SKM-1 (cell line): ENCODE results near the gene TEX53.

Experiments used
- DNase-seq: peaks from one replicate; lab custom pipeline; 2025; ENCODE audit not compliant: unreplicated experiment; lab: John Stamatoyannopoulos, UW

The TEX53 gene

DNA sequence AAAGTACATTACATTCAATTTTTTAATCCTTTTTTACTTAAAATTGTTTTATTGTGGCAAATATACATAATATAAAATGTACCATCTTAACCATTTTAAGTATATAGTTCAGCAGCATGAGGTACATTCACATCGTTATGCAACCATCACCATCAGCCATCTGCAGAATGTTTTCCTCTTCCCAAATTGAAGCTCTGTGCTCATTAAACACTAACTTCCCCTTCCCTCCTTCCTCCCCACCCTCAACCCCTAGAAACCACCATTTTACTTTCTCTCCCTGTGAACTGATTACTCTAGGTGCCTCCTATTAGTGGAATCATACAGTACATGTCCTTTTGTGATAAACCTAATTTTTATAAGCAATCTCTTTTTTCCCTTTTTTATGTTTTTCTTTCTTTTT is 15.6 kb downstream of the TEX53 start:
- peak; percentile 27 for DNase-seq

DNA sequence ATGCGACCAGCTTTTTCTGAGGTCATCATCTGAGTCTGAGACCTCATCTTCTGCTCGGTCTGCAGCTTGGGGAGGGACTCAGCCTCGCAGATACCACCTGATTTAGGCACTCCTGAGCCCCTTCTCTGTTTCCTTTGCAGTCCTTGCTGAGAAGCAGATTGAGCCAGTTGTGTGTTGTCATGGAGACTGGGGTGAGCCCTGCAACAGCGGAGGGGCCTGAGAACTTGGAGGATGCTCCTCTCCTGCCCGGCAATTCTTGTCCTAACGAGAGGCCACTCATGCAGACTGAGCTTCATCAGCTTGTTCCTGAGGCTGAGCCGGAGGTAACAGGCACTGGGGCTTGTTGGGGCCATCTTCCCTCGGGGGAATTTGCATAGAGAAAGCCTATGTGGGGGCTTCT is 19.2 kb downstream of the TEX53 start:
- no peak for DNase-seq

DNA sequence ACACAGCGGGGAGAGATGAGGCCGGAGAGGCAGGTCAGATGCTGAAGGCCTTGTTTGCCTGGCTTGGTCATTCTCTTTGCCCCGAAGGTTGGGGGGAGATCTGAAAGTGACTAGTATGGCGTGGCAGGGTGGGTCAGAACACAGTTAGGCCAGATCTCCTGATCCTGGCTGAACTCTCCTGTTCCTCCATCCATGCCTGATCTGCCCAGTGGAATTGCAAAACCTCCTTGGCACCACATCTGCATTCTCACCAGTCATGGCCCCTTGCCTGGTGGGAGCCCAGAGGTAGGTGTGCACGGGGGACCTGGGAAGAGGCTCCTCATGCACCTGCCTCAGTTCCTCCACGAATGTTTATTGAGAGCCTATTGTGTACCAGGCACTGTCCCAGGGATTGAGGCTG is 23.2 kb downstream of the TEX53 start:
- DNase-seq: no peak

DNA sequence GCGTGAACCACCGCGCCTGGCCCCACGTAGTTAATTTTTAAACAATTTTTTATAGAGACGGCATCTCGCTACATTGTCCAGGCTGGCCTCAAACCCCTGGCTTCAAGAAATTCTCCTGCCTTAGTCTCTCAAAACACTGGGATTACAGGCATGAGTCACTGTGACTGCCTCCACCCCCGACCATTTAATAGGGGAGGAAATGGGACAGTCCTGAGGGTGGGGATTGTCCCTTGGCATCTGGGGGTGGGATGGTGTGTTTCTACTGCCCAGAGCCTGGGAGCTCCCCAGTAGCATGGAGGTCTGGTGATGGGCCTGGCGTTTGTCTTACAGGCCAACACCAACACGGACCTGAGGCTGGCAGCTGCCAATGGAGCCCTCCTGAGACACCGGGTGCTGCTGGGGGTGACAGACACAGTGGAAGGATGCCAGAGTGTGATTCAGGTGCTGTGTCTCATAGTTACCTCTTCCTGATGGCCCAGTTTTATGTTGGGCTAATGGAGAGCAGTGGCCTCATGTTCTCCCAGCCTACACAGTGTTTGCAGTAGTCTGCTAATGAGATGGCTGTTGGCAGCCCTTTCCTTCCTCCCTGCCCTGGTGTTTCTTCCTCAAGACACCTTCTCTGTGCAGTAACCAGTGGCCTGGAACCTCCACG is 24.0 kb downstream of the TEX53 start:
- no peak for DNase-seq

DNA sequence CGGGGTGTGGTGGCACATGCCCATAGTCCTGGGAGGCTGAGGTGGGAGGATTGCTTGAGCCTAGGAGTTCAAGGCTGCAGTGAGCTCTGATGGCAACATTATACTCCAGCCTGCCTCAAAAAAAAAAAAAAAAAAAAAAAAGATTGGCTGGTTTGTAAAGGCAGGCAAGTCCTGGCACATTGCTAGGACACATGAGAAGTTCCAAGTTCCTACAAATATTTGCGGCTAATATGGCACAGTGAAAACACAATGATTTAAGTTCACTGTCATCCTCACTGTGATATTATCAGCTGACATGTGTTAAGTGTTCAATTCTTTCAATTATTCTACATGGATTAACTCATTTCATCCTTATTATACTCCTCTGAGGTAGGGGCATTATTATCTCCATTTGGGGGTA is 26.4 kb downstream of the TEX53 start:
- DNase-seq: no peak

DNA sequence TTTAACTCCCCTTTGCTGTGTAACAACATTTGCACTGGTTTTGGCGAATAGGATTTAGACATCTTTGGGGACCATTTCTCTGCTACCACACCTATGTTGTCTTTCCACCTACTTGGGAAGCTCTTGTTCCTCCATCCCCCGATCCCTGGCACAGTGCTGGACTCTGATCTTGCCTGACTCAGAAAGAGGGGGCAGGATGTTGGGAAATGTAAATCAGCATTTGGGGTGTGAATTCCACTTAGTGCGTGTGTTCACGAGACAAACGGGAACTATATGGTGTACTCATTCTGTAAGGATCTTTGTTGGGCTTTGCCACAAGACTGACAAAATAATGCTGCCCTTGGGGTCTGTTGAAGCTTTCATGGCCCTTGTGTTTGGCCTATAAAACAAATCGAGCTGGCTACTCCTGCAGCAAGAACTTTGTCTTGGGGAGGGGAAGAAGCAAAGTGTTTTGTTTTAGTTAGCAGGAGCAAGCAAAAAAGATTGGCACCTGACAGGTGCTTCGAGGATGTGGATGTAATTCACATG is 28.0 kb downstream of the TEX53 start:
- DNase-seq: no peak

DNA sequence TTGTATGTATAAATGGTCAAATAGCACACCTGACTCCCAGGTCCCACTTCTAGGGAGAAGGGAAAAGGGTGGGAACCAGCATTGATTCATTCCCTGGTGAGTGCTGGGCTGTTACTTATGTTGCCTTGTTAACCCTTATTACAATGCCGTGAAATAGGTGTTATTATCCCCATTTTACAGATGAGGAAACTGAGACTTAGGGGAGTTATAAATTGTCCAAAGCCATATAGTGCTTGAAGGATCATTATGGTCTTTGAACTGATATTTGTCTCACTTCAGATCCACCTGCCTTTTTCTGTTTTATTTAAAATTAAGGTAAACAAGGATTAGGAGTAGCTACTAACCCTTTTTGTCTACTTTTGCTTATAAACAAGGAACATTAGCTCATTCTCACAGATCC is 30.1 kb downstream of the TEX53 start:
- DNase-seq: no peak

DNA sequence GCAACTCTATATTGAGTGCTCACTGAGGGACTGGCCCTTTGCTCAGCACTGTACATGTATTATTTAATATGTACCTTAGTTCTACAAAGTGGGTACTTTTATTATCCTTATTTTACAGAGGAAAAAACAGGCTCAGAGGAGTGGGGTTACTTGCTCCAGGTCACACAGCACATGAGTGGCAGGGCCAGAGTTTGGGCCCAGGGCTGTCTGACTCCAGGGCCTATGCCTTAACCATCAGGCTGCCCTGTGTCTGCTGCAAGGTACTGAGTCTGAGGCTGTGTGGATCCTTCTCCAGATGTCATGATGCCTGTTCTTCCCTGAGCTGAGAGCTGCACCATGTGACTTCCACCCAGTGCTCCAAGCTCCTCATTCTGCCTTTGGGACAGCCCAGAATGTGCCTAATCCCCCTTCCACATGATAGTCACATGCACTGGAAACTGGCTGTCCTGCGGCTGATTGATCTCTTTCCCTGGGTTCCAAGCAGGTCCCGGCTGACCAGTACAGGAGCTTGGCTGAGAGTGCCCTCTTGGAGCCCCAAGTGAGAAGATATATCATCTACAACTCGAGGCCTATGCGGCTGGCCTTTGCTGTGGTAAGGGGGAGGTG is 31.1 kb downstream of the TEX53 start:
- no peak for DNase-seq

DNA sequence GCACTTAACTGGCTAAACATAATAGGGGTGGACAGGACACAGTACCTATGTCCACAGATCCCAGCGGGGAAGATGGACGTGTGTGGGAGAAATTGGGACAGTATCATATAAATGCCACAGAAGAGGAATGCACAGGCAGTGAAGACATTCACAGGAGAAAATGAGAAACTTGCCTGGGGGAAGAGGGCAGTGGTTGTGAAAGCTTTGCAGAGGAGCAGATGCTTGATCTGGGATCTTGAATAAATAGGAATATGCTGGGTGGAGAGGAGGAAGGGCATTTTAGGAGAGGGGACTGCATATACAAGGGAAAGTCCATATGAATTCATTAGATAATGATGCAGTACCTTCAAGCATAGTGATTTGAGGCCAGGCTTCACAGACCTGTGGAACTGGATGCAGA is 32.9 kb downstream of the TEX53 start:
- no peak for DNase-seq

DNA sequence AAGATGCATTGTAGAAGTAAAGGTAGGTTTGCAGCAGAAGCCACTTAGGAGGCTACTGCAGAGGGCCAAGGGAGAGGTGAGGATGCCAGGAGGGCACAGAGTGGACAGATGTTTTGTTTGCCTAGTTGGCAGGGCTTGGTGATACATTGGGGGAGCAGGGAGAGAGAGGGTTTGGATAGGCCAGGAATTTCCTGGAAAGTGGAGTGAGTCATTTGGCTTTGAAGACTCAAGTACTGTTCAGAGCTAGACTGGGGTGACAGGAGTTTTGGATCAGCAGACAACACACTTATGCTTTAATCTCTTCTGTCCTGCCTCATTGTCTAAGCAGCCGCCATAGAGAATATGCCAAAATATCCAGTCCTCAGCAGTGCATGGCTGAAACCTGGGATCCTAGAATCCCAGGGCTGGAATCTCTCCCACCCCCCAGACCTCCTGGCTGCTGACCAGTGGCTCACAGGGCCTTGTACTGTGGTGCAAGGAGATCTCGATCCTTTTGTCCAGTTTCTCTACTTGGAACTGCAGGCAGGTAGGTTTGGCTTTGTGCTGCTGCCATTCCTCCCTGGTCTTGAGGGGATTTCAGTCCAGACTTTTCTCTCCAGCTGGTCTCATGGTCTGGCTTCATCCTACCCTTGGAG is 35.5 kb downstream of the TEX53 start:
- no peak for DNase-seq

DNA sequence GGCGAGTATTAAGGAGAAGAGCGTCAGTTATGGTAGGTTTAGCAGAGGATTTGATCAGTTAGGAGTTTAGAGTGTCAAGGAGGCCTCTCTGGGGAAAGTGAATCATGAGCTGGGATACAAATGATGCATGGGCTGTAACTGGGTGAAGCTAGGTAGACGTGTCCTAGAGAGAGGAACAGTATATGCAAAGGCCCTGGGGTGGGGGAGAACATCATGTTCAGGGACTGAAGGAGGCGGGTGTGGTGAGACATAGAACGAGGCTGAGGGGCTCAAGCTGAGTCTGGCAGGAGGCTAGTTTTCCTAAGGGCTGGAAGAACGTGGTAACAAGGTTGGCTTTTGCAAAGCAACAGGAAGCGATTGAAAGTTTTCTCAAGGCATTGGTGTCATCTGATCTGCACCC is 36.0 kb downstream of the TEX53 start:
- no peak for DNase-seq

DNA sequence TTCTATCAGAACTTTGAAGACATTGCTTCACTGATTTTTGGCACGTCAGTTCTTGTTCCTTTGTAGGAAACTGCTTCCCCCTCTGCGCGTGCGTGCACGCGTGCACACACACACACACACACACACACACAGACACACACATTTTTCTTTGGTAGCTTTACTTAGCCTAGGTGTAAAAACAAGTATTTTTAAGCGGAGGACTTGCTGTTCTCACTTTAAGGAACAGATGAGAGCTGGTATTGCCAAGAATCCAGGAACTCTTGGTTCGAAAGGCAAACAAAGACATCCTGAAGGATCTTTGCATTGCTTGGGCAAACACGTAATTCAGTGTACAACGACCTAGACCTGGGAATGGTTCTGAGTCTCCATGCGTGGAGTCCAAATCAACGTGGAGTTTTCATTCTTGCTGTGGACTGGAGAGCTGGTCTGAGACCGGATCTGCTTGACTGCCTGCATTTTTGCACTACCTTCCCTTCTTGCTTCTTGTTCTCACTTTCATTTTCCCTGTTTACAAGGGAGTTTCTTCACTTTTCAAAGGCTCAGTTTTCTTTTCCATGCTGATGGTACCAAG is 38.3 kb downstream of the TEX53 start:
- no peak for DNase-seq

DNA sequence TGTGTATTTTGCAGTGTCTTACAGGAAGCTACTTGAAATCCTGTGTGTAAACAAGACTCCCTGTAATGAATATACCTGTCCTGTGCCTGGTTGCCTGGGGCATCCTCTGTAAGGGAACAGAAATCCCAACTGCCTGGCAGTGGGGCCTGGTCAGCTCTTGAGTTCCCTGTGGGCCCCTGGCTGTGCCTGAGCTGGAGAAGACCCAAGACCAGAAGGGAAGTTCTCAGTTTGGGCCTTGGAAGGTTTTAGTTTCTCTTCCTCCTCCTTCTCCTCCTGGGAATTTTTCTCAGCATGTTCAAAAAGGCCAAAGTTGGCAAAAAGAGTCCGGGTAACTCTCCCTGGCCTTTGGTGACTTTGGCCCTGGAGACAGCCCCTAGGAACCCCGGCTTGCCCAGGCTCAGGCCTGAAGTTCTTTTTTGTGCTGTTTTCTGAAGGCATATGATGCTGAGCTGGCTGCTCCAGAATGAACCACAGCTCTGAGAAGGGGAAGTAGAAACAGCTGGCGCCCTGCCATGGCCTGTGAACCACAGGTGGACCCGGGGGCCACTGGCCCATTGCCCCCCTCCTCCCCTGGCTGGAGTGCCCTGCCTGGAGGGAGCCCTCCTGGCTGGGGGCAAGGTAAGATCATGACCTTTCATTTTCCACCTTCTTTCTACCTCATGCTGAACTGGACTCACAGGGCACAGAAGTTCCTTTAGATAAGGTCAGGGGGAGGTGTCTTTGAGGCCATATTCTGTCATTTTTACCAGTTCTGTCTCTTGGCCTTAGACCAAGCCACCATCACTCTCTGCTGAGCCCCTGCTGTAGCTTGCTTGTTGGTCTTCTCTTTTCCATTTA is 40.7 kb downstream of the TEX53 start:
- no peak for DNase-seq

DNA sequence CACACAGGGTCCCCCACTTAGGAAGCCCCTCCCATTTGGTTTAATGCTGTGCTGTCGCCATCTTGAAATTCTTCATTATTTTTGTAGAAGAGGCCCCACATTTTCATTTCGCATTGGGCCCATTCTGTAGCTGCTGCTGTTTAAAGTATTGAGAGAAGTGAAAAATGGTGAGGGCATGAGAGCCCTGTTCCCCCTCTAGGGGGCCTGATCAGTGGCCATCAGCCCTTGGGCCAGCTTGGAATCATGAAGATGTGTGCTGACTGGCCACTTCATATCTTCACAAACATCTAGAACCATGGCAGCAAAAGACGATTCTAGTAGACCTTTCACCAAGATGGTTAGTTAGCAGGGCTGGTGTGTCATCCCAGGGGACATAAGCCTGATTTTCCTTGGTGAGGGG is 43.2 kb downstream of the TEX53 start:
- no peak for DNase-seq

DNA sequence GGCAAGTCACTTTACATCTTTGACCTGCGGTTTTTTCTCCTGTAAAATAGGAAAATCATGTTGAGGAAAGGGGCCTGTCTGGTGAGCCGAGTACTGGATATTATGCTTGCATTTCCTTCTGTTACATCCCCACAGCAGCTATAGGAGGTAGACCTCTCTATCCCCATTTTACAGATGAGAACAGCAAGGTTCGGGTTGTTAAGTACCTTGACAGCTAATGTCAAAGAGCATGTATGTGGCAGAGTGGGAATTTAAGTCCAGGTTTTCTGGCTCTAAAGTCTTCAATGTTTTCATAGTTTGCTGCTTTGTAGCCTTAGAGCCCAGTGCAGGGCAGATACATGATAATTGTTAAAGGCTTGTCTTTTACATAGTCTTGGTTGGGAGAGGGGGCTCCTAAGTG is 43.7 kb downstream of the TEX53 start:
- DNase-seq: no peak

DNA sequence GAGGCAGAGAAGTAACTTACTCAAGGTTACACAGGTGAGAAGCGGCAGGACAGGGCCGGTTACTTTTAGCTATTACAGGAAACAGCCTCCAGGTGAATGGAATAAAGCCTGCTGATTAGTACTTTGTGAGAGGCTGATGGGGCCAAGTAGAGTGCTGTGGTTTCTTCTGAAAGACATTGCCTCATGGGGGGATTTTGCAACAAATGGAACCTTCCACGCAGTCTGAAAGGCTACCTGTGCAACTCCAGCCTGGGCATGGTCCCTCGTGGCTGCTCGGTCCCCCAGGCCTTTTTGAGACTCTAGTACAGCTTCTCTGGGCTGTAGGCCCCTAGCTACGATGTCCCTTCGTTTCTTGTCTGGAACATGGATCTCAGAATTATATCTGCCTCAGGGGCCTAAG is 44.5 kb downstream of the TEX53 start:
- DNase-seq: no peak

DNA sequence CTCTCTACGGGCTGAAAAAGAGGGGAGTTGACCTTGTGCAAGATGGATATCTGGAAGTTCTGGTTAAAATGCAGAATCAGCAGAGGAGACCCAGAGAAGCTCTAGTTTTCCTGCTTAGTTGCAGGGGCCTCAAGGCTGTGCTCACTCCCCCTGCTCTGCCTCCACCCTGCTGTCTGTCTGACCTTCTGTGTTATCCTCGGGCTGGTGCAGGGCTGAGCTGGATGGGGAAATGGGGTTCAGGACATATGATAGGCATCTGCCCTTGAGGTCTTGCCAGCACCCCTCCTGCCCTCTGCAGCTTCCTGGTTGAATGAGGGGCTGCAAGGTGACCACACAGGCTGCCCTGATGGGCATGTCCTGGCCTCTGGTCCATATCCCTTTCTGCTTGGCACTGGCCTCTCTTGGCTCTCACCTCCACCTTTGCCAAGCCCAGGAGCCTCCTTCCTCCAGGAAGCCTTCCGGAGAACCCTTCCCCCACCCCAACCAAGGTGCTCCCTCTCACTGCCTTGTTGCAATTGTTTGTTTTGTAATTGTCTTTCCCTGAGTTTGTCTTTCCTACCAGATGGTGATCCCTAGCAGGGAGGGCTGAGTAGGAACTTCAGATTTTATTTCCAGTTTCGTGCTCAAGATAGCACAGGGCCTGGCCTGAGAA is 45.2 kb downstream of the TEX53 start:
- no peak for DNase-seq

DNA sequence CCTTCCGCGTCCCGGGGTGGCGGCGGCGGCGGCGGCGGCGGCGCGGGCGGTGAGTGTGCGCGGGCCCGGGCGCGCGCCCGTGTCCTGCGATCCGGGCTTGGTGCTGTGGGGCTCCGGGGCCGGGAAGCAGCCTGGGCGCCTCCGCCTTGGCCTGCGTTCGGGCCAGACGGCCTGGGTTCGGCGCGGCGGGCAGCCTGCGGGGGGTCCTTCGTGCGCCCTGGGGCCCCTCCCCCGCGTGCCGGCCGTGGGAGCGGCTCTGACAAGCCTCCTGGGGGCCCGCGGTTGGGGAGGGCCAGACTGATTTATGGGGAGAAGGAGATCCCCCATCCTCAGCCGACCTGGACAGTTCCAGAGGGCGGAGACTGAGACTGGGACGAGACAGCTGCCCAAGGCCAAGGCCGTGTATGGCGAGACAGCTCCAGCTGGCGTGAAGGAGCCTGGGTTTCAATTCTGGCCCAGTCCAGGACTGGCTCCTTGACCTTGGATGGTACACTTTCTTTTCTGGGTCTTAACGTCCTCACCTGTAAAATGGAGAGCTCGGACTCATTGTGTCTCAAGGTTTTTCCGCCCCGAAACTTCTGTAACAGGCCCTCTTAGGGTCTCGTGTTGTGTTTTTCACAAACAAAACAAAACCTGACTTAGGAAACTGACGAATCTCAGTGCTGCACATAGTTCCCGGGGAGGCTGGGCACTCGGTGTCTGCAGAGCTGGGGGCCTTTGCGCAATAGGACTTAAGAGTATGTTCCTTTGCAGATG is 45.9 kb downstream of the TEX53 start:
- no peak for DNase-seq

DNA sequence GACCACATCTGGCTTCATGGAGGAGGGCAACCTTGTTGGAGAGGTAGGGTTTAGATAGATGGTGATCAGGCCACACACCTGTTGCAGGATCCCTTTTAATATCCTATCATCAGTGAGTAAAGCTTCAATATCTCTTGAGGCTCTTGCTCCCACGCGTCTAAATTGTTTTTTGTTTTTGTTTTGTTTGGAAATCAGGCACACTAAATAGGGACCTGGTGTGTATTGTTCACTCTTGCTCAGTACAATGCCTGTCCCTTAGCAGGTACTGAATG is 49.1 kb downstream of the TEX53 start:
- no peak for DNase-seq
